Cerebellar cortex (tissue), 1 donor: ENCODE data around the gene ANKS3.

Source experiments
- DNase-seq: peaks from one replicate; pipeline ENCODE4 v3.0.0-alpha.2; 2015; ENCODE audit warnings: low spot score

Gene ANKS3

DNA sequence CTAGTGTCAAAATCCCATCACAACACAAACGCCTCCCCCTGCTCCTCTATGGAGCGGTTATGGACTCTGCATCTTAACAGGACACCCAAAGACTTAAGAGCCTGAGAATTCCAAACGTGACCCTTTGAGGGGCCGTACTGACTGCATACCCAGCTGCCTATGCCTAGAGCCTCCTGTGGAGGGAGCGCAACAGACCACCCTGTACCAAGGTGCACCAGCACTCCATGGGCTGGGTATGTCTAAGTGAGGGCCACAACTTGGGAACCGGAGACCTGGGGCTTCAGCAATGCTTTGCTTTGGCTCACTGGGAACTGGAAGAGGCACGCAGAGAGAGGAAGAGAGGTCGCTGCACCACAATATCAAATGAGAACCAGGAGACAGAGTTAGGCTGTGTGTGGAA lies 5.4 kb downstream of the ANKS3 start:
- DNase-seq: no peak

DNA sequence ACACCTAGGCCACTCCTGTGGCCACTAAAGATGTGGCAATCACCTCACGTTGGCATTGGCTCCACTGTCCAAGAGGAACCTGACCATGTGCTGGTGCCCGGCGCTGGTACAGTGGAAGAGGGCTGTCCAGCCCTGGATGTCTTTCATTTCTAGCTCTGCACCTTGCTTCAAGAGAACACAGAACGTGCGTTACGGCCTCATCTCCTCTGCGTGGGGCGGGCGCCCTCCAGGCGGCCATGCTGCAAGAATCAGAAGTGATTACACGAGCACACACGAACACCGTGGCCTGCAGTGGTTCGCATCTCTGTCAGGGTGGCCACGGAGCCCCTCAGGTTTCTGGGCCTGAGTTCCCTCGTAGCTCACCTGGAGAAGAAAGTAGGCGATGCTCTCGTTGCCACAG lies 7.5 kb downstream of the ANKS3 start:
- no peak for DNase-seq

DNA sequence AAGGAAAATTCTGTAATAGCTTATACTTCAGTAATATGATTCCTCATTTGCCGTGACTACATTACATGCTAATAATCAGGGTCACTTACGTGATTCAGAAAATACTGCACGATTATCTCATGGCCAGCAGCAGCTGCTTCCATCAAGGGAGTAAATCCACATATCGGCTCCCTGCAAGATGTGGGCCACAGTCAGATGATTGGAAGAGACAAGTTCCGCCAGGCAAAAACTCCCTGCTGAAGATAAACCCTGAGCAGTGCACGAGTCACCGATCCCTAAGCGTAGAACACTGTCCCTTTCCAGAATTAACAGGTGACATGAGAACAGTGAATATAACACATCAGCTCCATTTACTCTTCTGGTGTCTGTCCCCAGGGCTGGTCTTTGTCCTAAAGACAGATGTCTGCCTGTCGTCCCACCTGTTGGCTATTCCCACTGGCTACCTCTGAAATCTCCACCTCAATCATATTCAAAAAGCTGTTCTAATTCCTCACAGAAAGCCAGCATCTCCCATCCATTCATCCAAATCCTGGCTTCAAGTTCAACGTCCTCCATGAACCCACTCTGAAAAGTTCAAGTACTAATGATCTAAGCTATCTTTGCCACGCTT lies 9.3 kb downstream of the ANKS3 start:
- no peak for DNase-seq

DNA sequence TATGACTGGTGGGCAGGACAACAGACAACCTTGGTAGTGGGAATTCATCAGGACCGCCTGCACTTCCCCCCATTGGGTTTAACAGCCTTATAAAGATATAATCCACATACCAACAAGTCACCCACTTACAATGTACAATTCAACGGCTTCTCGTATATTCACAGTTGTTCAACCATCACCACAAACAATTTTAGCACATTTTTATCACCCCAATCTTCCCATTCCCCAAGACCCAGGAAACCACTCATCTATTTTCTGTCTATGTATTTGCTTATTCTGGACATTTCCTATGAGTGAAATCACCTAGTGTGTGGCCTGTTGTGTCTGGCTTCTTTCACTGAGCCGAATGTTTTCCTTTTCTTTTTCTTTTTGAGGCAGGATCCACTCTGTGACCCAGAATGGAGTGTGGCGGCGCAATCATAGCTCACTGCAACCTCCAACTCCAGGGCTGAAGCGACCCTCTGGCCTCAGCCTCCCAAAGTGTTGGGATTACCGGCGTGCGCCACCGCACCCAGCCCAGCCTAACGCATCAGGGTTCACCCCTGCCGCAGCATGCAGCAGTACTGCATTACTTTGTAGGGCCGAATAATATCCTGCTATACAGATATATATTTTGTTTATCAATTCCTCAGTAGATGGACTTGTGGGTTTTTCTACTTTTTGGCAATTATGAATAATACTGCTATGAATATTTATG lies 10.9 kb downstream of the ANKS3 start:
- DNase-seq: no peak

DNA sequence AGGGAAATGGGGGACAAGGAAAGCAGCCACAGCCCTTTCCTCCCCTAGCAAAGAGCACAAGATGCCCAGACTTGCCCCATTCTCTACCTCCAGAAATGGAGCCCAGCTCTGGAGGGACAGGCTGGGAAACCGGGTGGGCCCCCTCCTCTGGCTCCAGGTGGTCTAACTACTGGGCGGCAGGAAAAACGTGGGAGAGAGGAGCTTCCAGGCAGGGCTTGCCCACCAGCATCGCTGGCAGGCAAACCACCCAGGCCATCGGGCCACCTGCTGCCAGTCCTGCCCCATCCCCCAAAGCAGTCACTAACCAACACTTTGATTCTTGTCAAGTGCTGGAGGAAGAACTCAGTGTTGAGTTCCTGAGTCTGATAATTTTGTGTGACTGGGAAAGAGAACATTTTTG lies 15.6 kb downstream of the ANKS3 start:
- no peak for DNase-seq

DNA sequence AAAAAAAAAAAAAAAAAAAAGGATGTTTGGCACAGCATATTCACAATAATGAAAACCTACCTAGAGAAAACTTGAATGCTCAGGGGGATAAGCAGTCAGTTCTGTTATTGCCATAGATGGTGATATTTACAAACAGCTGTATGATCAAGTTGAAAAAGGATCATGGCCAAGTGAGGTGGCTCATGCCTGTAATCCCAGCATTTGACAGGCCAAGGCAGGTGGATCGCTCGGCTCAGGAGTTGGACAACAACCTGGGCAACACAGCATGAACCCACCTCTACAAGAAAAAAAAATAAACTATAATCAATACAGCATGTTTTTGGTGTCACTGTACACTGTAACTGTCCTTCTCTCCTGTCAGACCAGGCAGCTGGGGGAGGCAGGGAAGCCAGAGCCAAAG lies 19.1 kb downstream of the ANKS3 start:
- DNase-seq: no peak

DNA sequence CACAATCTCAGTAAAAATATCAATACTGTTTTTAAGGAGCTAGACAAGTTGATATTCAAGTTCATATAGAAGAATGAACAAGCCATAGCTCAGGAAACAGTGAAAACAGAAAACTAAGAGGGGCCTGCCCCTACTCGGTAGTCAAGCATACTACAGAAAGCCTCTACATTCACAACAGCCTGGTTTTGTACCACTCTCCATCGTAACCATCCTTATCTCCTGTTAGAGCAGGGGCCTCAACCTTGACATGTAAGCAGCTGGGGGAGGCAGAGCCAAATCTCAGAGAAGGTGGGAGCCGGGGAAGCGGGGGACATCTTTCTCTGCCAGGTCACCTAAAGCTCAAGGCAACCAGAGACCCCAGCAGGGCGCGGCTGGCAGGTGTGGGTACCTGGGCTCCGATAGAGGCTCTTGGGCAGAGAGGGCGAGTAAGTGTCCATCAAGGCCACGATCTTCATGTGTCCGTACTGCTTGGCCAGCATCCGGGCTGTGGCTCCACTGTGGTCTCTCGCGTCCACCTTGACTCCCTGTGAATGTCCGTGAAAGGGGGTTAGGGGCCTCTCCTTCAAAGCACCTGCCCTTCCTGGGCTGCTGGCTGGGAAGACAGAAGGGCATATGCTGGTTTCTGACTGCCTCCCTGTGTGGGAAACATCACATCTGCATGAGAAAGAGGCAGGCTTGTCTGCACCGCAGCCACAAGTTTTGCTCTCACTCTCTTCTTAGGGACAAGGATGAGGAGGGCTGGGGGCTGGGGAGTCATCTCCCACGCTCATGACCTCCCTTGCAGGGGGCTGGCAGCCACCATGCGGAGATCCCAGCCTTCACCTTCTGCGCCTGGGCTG lies 20.2 kb downstream of the ANKS3 start:
- no peak for DNase-seq

DNA sequence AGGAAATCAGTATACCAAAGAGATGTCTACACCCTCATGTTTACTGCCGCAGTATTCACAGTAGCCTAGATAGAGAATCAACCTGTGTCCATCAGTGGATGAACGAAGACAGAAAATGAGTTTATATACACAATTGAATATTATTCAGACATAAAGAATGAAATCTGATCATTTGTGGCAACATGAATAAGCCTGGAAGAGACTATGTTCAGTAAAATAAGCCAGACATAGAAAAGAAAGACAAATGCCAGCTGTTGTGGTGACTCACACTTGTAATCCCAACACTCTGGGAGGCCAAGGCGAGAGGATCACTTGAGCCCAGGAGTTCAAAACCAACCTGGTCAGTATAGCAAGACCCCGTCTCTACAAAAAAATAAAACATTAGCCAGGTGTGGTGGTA lies 24.6 kb downstream of the ANKS3 start:
- no peak for DNase-seq

DNA sequence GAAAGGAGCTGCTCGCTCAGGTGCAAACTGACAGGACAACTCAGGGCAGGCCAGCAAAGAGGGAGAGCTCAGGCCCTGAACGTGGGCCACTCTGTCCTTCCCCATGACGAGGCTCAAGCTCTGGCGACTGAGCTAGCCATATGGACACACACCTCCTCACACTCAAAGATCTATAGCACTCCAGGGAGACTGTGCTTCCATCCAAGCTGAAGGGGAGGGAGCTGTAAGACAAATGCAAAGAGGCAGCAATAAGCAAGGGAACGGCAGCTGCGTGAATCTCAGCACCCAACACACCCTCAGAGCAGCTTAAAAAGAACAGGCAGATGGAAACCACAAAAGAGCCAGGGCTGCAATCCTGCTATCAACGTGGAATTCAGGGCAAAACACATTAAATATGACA lies 27.2 kb downstream of the ANKS3 start:
- no peak for DNase-seq

DNA sequence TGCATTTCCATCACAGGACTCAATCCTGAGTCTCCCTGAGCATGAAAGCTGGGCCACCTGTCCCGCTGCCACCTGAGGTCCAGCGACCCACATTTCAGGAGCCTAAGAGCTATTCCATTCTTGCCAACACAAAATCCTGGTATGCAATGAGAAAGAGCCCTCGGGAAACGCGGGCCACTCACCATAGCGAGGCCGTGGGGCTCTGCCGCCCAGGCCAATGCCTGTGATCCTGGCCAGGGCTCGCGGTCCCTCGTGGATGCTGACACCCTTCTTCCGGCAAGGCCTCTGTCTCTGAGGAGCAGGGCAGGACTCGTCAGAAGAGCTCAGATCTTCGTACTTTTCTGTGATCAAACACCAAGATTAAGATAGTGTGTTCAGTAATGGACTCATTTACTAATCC lies 29.2 kb downstream of the ANKS3 start:
- DNase-seq: no peak

DNA sequence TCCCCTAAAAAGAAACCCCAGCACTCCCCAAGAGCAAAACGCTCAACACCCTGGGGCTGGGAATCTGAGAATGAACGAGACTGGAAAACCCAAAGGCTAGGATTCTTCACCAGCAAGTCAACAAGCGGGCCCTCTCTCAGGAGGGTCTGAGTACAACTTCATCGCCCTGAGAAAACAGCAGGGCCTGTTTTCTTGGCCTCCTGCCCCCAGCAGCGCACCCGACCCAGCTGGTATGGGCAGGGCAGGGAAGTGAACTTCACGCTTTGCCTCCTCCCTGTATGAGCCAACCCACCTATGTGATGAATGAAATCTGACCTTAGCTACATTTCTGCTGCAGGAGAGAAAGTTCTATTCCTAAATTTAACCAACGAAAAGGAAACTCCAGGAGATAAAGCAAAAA lies 29.6 kb downstream of the ANKS3 start:
- no peak for DNase-seq

DNA sequence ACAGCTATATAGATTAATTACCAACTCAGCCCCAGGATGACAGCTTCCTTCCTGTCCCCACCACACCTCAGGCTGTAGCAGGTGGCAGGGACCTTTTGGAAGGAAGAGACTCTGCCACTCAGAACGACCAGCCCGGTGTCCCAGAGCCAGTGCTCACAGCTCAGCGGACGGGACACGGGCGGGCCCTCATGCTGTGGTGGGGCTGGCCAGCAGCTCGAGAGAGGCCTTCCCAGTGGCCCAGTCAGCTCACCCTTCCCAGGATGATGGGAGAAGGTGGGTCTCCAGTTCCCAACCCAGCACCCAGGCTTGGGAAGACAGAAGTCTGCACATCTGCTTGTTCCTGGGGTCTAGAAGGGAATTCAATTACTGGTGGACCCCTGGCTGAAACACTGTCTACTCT lies 30.2 kb downstream of the ANKS3 start:
- DNase-seq: no peak

DNA sequence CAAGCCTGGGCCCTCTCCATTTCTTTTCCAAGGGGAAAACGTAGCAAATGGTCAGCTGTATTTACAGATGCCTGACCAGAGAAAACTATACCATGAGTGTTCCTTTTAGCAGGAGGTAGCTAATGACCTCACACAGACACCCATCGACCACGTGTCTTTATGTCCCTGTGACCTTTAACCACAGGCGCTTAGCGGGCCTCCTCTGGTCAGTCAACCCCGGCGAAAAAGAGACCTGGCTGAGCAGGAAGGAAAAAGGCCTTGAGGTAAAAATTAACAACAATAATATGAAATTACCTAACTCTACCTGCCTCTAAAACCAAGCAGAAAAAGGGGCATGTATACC lies 31.6 kb downstream of the ANKS3 start:
- no peak for DNase-seq

DNA sequence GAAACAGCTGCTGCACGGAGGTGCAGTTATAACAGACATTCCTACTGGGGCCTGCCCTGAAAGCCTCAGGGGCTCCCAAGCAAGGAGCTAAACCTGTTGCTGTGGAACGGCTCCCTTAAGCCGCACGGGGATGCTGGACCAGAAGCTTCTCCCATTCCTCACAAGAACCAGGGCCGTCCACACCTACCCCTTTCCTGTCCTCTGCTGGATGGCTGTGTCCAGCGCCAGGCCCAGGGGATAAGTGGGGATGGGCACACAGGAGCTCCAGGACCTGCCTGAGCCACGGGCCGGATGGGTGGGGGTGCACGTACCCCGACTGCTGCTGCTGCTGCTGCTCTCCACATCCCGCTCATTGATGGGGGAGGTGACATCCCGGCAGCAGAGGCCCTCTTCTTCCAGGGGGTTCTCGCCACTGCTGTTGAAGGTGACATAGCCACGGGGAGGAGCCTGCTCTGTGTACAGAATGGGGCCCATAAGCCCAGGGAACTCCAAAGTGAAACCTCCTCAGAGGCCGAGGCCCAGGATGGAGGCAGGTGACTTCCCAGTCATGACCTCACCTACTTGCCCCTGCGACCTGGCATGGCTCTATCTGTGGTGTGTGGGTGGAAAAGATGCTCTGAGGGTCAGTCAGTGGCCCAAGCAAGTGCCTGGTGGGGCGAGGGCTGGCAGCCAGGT lies 32.1 kb downstream of the ANKS3 start:
- no peak for DNase-seq

DNA sequence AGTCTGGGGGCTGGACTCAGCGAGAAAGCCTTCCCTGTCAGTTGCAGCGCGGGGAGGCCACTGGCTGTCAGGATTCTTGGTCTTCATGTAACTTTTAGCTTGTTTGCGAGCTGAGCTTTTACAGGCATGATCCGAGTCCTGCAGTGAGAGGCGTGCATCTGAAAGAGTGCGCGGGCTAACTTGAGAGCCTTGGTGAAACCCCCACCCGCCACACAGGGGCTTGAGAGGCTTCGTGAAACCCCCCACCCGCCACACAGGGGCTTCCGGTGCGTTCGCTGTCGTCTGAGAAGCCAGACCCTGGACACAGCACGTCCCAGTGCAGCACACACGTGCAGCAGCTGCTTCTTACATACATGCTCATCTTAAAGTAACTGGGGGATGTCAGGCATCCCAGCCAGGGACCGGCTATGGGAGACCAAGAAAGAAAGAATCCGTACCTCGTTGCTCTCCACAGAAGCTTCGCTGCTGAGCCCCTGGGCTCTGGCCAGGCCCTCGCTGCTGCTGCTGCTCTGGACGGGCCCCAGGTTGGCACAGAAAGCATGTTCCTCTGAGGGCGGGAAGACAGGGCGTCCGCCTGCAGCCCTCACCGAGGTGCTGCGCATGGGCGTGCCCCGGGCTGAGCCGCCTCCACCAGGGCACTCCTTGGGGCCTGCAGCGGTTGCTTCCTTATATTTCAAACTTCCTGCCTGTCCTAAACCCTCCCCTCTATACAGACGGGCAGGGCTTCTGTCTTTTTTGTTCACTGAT lies 32.9 kb downstream of the ANKS3 start:
- DNase-seq: peak; percentile 53

DNA sequence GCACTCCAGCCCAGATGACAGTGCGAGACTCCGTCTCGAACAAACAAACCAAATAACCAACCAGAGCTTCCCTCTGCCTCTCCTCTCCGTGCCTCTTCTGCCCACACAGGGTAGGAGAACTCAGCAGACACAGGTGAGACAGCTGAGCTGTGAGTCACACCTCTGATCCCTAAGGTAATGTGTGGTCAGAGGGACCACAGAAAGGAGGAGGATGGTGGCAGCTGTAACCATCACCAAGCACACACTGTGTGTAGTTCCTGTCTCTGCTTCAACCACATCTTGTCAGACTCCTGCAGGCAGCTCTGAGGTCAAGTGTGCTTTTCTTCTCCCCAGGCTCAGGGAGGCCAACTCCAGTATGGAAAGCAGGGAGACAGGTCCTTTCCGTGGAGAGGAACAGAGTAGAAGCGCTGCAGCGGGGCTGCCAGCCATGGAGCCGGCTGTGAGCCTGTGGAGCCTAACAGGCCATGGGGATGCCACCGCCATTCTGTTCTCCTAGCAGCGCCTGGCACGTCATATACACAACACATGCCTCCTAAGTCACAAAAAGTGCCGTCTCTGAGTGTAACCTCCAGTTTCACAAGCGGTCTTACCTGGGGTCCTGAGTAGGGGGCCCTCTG lies 33.6 kb downstream of the ANKS3 start:
- no peak for DNase-seq

DNA sequence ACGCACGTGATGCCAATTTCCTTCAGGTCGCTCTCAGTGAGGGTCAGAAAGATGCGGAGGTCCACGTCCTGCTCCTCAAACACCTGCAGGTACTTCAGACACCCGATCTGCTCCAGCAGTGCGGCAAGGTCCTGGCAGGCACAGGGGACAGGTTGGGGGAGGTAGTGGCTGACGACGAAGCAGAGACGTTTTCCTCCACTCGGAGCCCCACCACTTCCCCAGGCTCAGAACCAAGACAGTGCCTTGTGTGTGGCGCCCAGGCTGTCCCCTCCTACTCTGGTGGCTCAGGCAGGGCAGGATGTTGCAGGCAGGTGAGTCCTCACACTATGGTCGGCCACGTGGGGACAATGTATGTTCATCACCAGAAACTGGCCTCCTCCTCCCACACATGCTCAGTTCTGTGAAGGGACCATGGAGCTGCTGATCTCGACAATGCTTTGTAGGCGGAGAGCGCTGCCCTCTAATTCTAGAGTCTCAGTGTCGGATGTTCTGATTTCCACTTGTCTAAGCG lies 35.0 kb downstream of the ANKS3 start:
- DNase-seq: no peak

DNA sequence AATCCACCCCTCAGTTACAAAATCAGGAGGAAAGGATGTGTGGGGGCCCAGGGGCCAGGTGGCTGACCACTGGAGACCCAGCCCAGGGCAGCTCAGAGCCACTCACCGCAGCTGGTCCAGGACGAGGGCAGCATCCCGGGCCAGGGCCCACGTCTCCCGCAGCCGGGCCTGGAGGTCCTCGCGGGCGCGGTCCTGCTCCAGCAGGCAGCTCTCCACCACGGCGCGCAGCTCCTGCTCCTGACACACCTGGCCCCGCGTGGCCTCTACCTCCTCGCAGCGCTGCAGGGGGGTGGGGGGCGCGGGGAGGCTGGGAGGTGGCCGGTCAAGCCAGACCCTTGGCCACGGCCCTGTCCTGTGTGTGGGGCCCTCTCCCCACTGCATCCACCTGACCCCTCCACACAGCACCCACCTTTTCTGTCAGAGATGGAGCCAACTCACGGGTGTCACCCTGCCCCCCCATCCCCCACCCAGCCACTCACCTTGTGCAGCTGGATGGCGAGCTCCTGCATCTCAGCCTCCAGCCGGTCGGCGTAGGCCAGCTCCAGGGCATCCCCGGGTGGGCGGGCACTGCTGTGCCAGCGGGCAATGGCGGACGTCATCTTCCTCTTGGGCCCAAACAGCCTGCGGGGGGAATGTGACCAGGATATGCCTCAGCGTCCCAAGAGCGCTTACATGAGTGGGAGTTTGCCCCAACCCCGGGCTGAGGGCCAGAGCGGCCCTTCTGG lies 35.6 kb downstream of the ANKS3 start:
- DNase-seq: no peak

DNA sequence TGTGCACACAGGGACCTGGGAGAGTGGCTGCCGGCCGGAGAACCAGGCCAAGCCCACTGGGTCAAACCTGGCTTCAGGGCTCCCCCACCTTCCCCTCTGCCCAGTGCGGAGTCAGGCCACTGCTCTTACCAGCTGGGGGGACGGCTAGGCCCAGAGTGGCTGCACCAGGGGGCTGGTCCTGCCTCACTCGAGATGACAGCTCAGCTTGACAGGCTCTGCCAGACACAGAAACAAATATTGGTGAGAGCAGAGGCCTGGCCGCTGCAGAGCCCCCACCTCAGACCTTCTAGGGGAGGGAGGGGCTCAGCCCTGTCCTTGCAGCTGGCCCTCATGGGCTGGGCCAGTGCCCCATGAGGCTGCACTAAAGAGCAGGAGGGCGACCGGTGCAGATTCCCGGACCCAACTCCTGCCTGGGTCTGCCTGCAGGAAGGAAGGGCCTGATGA lies 36.2 kb downstream of the ANKS3 start:
- DNase-seq: no peak
